Measurements from ENCODE around the gene COL6A6. TPM values are rescaled to one million over a fixed set of nuclear protein-coding genes. Genes with fewer than 3 reads are reported as not detected.
"Not testable (repeated sequence)": the region's sequence is repeated elsewhere in the genome, so short reads cannot be mapped to it uniquely, and the experiment has no call there.

COL6A6 gene
- total RNA-seq, 3 donors from 2014 or later, result 0.05 TPM; not detected in 2

- DNase-seq (no peak), ATAC-seq (no peak)
- intact Hi-C loops (cut with DNase I, micrococcal nuclease), result no loop called here
- Histone ChIP-seq H3K4me1 (ENCODE audit: low read depth) (no peaks in the 10 kb centered on the region), H3K9me3 (no peaks in the 10 kb centered on the region), H3K4me3 (no peak overlapping the region), H3K36me3 (ENCODE audit: low read depth) (no peaks in the 10 kb centered on the region)
- TF ChIP-seq CTCF (IDR thresholded peaks at IDR 0.05), result no peak
These were observed 20.8 kb downstream of the COL6A6 start for GRCh38 chr3:130537673-130538304.

GRCh38 chr3:130539005-130539404, 22.0 kb downstream of the COL6A6 start:
- no peaks in the 10 kb centered on the region for H3K4me1 ChIP-seq (ENCODE audit: low read depth)
- intact Hi-C loops (cut with DNase I, micrococcal nuclease), result no loop called here
- peak; percentile 25 for TF ChIP-seq CTCF (IDR thresholded peaks at IDR 0.05)
- no peaks in the 10 kb centered on the region for H3K9me3 ChIP-seq
- no peak overlapping the region for H3K4me3 ChIP-seq
- ATAC-seq (no peak), DNase-seq (peak in 2 of 3 donors; percentile 35 to 51)
- no peaks in the 10 kb centered on the region for H3K36me3 ChIP-seq (ENCODE audit: low read depth)

DNA sequence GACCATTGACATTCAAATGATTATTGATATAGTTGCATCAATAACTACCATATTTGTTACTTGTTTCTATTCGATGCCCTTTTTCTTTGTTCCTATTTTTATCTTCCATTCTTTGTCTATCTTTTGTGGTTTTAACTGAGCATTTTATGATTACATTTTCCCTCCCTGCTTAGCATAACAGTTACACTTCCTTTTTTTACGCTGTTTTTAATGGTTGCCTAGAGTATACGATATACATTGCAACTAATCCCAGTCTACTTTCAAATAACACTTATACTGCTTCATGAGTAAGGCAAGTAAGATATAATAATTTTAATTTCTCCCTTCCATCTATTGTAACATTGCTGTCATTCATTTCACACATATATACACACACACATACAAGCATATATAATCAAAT, 26.3 kb downstream of the COL6A6 start:
- no peak for TF ChIP-seq CTCF (IDR thresholded peaks at IDR 0.05)
- Histone ChIP-seq H3K4me1 (ENCODE audit: low read depth) (no peaks in the 10 kb centered on the region), H3K4me3 (no peak overlapping the region), H3K9me3 (no peaks in the 10 kb centered on the region), H3K36me3 (ENCODE audit: low read depth) (no peaks in the 10 kb centered on the region)
- DNase-seq (no peak), ATAC-seq (no peak)
- intact Hi-C loops (cut with DNase I, micrococcal nuclease), result no loop called here

DNA sequence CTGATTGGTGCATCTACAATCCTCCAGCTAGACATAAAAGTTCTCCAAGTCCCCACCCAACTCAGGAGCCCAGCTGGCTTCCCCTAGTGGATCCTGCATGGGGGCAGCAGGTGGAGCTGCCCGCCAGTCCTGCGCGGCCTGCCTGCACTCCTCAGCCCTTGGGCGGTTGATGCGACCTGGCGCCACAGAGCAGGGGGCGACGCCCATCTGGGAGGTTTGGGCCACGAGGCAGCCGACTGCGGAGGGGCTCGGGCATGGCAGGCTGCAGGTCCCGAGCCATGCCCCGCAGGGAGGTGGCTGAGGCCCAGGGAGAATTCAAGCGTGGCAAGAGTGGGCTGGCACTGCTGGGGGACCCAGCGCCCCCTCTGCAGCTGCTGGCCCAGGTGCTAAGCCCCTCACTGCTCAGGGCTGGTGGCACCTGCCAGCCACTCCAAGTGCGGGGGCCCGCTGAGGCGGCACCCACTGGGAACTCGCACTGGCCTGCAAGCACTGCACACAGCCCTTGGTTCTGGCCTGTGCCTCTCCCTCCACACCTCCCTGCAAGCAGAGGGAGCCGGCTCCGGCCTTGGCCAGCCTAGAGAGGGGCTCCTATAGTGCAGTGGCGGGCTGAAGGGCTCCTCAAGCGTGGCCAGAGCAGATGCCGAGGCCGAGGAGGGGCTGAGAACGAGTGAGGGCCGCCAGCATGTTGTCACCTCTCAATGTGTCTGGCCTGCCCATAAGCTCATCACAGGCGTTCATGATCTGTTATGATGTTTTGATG, 30.1 kb downstream of the COL6A6 start:
- H3K4me3 ChIP-seq, result no peak overlapping the region
- ATAC-seq, result no peak
- H3K9me3 ChIP-seq, result no peaks in the 10 kb centered on the region
- no peaks in the 10 kb centered on the region for H3K36me3 ChIP-seq (ENCODE audit: low read depth)
- no peak for DNase-seq
- intact Hi-C loops (cut with DNase I, micrococcal nuclease), result no loop called here
- H3K4me1 ChIP-seq (ENCODE audit: low read depth), result no peaks in the 10 kb centered on the region
- TF ChIP-seq CTCF (IDR thresholded peaks at IDR 0.05), result no peak

GRCh38 chr3:130547680-130548065, 30.7 kb downstream of the COL6A6 start:
- H3K4me3 ChIP-seq; H3K36me3 ChIP-seq (ENCODE audit: low read depth); DNase-seq; H3K4me1 ChIP-seq (ENCODE audit: low read depth); ATAC-seq; H3K9me3 ChIP-seq; intact Hi-C loops (cut with DNase I, micrococcal nuclease): not testable (repeated sequence)

DNA sequence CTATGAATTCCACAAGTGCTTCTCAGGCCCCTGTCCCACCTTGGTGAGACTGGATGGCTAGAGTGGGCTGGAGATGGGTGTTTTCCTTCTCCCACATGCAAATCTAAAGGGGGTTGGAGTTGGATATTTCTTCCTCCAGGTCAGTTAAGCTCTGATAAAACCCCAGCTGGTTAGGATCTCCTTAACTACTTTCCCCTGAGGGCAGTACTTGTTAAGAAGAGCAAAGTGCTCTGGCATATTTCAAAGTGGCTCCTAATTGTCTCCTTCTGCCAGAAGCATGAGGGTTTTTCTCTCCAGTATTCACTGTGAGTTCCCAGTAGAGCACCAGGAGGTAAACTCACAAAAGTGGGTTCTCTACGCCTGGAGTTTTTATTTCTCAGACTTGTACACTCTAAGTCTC, 31.4 kb downstream of the COL6A6 start:
- Histone ChIP-seq H3K4me3 (no peak overlapping the region), H3K4me1 (ENCODE audit: low read depth) (no peaks in the 10 kb centered on the region), H3K36me3 (ENCODE audit: low read depth) (no peaks in the 10 kb centered on the region), H3K9me3 (peaks cover 2% of the 10 kb centered on the region)
- intact Hi-C loops (cut with DNase I, micrococcal nuclease), result no loop called here
- ATAC-seq (no peak), DNase-seq (no peak)
- no peak for TF ChIP-seq CTCF (IDR thresholded peaks at IDR 0.05)
